Fibroblast of skin of back (primary cell): ENCODE data around the gene FKBP2.

Source experiments
- DNase-seq: peaks from one replicate; pipeline ENCODE4 v3.0.0-alpha.2; 2013

FKBP2 gene

GRCh38 chr11:64219755-64220154 lies 21.1 kb upstream of the FKBP2 start:
- DNase-seq = no peak

- no peak for DNase-seq
Observed at GRCh38 chr11:64220271-64220670, 20.6 kb upstream of the FKBP2 start.

- no peak for DNase-seq
Observed at GRCh38 chr11:64220798-64221197, 20.1 kb upstream of the FKBP2 start.

- no peak for DNase-seq
Observed at GRCh38 chr11:64222651-64223000, 18.3 kb upstream of the FKBP2 start.

GRCh38 chr11:64223001-64223651 lies 17.8 kb upstream of the FKBP2 start:
- no peak for DNase-seq

DNA sequence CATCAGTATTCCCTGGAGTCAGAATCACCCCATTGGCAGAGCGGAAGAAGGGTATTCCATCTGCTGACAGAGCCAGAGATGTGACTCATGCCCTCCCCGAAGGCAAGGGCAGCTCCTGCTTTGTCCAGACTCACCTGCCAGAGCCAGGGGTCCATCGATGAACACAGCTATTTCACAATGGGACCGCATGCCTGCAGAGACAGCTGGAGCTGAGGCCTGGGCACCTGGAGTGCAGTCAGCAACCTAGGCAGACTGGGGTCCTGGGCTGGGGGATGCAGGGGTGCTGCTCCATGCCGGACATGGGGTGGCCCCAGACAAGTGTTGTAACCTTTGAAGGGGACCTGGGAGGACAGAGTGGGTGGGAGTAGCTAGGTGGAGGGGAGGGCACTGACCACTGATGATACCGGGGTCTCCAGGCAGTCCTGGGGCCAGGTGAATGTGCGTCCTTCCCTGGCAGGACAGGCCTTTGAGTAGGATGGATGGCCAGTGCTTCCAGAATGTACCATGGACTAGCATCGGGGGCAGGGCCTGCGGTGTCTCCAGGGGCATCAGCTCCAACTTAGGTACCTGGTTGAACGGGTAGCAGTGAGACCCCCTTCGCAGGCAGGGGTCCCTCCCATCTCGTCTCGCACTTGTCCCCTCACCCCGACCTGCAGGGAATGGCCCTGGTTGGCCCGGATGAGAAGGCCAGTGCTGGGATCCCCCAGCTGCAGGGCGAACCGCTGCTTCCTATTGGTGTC lies 16.6 kb upstream of the FKBP2 start:
- DNase-seq = no peak

- no peak for DNase-seq
Observed at GRCh38 chr11:64224891-64225607, 15.8 kb upstream of the FKBP2 start.

GRCh38 chr11:64225608-64226506 lies 15.0 kb upstream of the FKBP2 start, which contains the start of the genes NUDT22 and TRPT1:
NUDT22 (plus strand) TSS chr11:64226274; CDS start chr11:64226653, 379 bp downstream.
TRPT1 (minus strand) TSS chr11:64226186; CDS start chr11:64225860, 326 bp downstream.
- peak; percentile 79 for DNase-seq

- DNase-seq = no peak
Observed at GRCh38 chr11:64226507-64227051, 14.3 kb upstream of the FKBP2 start.

DNA sequence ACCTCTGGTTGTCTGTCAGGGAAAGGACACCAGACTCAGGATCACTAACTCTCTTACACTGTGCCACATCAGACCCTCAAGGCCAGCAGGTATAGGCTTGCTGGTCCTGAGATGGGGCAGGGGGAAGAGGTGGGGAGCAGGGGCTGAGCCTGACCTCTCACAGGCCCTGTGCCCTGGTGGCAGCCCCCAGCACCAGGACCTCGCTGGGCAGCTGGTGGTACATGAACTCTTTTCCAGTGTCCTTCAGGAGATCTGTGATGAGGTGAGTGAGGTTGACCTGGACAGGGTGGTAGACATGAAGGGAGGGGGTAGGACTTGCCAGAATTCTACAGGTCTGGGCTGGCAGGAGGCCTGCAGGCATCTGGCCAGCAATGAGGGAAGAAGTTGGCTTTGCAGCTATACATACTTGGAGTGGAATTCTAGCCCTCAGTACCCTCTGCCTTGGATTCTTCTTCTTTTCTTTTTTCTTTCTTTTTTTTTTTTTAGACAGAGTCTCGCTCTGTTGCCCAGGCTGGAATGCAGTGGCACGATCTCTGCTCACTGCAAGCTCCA lies 13.4 kb upstream of the FKBP2 start:
- DNase-seq = no peak

DNA sequence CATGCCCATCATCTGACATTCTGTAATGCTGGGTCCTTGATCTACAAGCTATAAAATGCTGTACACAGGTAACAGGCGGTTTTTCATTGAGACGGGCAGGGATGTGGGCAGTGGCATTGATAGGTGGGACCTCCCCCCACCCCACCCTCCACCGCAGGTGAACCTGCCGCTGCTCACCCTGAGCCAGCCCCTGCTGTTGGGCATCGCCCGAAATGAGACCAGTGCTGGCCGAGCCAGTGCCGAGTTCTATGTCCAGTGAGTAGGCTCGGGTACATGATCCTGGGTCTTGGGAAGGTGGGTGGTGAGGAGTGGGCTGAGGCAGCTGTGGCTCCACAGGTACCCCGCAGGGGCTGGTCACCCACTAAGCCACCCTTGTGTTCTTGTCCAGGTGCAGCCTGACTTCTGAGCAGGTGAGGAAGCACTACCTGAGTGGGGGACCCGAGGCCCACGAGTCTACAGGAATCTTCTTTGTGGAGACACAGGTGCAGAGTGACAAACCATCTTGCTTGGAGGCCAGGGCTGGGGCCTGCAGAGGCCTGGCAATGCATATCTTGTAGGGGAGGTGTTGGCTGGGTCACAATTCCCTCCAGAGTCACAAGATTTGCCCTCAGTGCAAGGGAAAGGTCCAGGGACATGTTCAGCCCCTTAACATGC lies 11.7 kb upstream of the FKBP2 start:
- DNase-seq = no peak

DNA sequence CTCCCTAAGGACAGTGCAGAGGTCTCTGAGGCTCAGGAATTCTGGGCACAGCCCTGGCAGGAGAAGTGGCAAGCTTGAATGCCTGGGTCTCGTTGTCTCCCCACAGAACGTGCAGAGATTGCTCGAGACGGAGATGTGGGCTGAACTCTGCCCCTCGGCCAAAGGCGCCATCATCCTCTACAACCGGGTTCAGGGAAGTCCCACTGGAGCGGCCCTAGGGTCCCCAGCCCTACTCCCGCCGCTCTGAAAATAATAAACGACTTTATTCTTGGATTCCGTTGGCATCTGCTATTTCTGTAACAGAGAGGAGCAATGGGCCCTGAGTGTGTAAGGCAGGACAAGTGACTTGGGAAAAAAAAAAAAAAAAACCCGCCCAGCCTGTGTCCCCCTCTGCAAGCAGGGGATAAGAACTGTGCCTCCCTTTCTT lies 11.1 kb upstream of the FKBP2 start:
- DNase-seq = no peak

DNA sequence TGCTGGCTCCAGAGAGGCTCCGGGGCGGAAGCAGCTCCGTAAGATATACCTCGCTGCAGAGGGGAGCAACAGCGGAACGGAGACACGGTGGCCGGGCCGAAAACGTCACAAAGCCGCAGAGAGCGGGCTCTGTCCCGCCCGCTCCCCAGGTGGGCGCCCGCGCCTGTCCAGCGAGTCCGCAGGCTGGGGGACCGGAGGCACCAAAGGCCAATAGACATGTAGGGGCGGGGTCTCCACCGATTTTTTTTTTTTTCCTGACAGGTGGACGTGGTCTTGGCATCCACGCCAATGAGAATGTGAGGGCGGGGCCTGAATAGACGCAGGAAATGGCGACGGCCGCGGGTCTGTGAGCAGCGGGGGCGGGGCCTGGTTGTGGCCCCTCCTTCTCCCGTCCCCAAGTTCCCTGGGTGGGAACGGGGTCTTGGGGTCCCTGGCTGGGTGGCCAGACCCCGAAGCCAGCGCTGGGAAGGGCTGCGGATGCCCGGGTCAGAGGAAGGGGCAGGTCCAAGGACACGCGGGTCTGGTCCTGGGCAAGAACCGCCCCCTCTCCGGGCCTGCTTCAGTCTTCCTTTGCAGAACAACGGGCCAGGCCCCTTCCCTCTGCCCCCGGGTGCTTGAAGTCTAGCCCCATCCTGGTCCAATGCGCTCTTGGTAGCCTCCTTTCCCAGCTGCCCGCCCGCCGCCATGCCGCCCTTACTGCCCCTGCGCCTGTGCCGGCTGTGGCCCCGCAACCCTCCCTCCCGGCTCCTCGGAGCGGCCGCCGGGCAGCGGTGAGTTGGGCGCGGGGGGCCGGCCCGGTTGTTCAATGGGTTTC lies 10.5 kb upstream of the FKBP2 start, which contains the start of gene DNAJC4:
Gene DNAJC4, plus strand, starts transcription at position 378 of the 814 bp plus-strand sequence. Its CDS starts 307 bp downstream, at position 685.
- DNase-seq = peak; percentile 88

DNA sequence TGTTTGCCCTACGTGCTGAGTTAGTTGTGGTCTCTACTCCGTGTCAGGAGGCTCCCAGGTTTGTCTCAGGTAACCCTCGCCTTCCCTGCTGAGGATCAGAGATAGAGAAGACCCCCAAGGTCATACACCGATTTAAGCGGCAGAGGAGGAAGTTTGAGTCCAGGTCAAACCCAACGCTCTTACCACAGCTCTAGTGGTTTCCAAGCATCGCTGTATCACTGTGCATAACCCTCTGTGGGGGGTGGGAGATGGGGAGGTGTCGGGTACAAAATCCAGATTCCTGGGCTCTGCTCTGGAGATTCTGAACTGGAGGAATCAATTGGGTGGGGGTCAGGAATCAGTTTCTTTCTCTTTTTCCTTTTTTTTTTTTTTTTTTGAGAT lies 9.9 kb upstream of the FKBP2 start:
- DNase-seq = no peak

- no peak for DNase-seq
Observed at GRCh38 chr11:64231546-64231945, 9.3 kb upstream of the FKBP2 start.

DNA sequence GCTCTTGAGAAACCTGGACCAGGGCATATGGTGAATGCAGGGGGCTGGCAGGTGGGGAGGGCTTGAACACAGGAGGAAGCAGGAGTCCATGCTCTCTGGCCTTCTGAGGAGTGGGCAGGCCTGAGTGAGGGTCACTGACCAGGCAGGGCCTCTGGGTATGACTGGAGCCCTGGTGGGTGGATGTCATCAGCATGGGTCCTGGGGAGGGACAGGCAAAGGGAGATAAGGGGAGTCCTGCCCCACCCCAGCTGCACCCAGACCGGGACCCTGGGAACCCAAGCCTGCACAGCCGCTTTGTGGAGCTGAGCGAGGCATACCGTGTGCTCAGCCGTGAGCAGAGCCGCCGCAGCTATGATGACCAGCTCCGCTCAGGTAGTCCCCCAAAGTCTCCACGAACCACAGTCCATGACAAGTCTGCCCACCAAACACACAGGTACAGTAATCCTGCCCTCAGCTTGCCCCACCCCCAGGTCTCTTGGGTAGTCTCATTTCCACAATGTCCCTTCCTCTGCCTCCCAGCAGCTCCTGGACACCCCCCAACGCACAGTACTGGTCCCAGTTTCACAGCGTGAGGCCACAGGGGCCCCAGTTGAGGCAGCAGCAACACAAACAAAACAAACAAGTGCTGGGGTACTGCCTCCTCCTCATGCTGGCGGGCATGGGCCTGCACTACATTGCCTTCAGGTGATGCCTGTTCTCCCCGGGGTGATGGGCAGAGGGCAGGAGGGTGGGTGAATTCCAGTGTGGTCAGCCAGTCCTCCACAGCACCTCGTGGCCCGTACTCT lies 8.5 kb upstream of the FKBP2 start:
- no peak for DNase-seq

DNA sequence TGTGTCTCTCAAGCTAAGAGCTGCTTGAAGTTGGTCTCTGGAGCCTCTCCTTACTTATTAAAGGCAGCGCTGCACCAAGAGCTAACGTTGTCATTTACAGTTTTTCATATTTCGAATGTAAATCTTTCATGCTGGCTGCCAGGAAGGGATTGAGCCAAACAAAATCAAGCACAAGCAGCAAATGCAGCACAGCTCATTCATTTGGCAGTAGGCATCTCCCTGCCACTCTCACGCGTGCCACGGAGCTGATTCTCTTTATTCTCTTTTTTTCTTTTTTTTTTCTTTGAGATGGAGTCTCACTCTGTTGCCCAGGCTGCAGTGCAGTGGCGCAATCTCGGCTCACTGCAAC lies 8.0 kb upstream of the FKBP2 start:
- no peak for DNase-seq

DNA sequence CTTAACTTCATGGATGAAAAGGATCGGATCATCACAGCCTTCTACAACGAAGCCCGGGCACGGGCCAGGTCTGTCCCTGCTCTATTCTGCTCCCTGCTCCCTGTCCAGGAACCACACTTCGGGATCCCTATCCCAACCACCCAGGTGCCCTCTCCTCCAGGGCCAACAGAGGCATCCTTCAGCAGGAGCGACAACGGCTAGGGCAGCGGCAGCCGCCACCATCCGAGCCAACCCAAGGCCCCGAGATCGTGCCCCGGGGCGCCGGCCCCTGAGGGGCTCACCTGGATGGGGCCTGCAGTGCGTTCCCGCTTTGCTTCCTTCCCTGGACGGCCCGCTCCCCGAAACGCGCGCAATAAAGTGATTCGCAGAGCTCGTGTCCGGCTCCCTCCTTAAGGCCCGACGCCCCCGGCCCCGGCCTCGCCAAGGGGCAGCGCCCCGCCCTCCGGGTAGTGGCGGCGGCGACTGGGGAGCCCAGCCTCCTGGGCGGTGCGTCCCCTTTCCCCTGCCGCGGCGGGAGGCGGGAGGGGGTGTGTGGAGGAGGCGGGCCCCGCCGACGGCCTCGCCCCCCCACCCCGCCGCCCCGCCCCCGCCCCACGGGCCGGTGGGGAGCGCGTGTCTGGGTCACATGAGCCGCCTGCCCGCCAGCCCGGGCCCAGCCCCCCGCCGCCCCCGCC lies 6.8 kb upstream of the FKBP2 start, which contains the start of gene VEGFB:
Gene VEGFB, plus strand, starts transcription at position 672 of the 674 bp plus-strand sequence. CDS start 250 bp downstream, outside the sequence.
- peak; percentile 67 for DNase-seq
